Ramos (cell line): ENCODE data around the gene IGFBP6.
"Not testable (repeated sequence)": the region's sequence is repeated elsewhere in the genome, so short reads cannot be mapped to it uniquely, and the experiment has no call there.

ENCODE experiments used
- in situ Hi-C: fragments of 300-500 bp; cut with MboI; formaldehyde crosslinking; loops from one replicate; pipeline ENCODE4 v1.14.3; 2022; ENCODE audit warnings: low sequenced_read_pairs; ENCODE audit not compliant: unreplicated experiment

IGFBP6 gene

GRCh38 chr12:53094394-53094787, 3.1 kb upstream of the IGFBP6 start:
- in situ Hi-C loops = no loop called here

GRCh38 chr12:53094796-53095595, 2.5 kb upstream of the IGFBP6 start:
- in situ Hi-C loops = not testable (repeated sequence)

- in situ Hi-C loops = not testable (repeated sequence)
Measured at GRCh38 chr12:53095596-53095895, 1.9 kb upstream of the IGFBP6 start.

GRCh38 chr12:53096089-53096741, 1.3 kb upstream of the IGFBP6 start:
- in situ Hi-C loops = no loop called here

- in situ Hi-C loops = no loop called here
Measured at GRCh38 chr12:53096759-53097158, 708 bp upstream of the IGFBP6 start.

GRCh38 chr12:53097207-53097563, 282 bp upstream of the IGFBP6 start:
- in situ Hi-C loops = no loop called here

GRCh38 chr12:53098354-53098981, 1.0 kb downstream of the IGFBP6 start:
- in situ Hi-C loops = no loop called here

GRCh38 chr12:53099071-53099882, 1.8 kb downstream of the IGFBP6 start:
- in situ Hi-C loops = no loop called here

GRCh38 chr12:53100466-53101151, 3.1 kb downstream of the IGFBP6 start:
- in situ Hi-C loops = loop anchor here (5.0 kb wide), 1 partner anchor 33 kb away; no protein-coding TSS in a partner anchor

GRCh38 chr12:53101266-53101665, 3.8 kb downstream of the IGFBP6 start:
- in situ Hi-C loops = loop anchor here (5.0 kb wide), 1 partner anchor 34 kb away; no protein-coding TSS in a partner anchor

- in situ Hi-C loops = loop anchor here (5.0 kb wide), 1 partner anchor 35 kb away; no protein-coding TSS in a partner anchor
Measured at GRCh38 chr12:53101931-53102781, 4.7 kb downstream of the IGFBP6 start.

- in situ Hi-C loops = loop anchor here (5.0 kb wide), 1 partner anchor 36 kb away; no protein-coding TSS in a partner anchor
Measured at GRCh38 chr12:53102883-53103807, 5.7 kb downstream of the IGFBP6 start, which contains the start of gene SOAT2. Gene SOAT2, plus strand, starts transcription at chr12:53103486. Its CDS starts 92 bp downstream, at chr12:53103578.

- in situ Hi-C loops = loop anchor here (5.0 kb wide), 1 partner anchor 37 kb away; no protein-coding TSS in a partner anchor
Measured at GRCh38 chr12:53103860-53104305, 6.4 kb downstream of the IGFBP6 start.

GRCh38 chr12:53105256-53105655, 7.8 kb downstream of the IGFBP6 start:
- in situ Hi-C loops = no loop called here

GRCh38 chr12:53105712-53106439, 8.4 kb downstream of the IGFBP6 start:
- in situ Hi-C loops = no loop called here

GRCh38 chr12:53107122-53107521, 9.7 kb downstream of the IGFBP6 start:
- in situ Hi-C loops = no loop called here

- in situ Hi-C loops = not testable (repeated sequence)
Measured at GRCh38 chr12:53112431-53112830, 15.0 kb downstream of the IGFBP6 start.
